GM19397 (cell line): Measurements from ENCODE around the gene ATG13.

Experiments used
- ATAC-seq: cut with Tn5 transposase; IDR thresholded peaks from one replicate; pipeline ENCODE4 v1.9.1; 2021; ENCODE audit warnings: mild to moderate bottlenecking, moderate library complexity; ENCODE audit not compliant: unreplicated experiment

The ATG13 gene

DNA sequence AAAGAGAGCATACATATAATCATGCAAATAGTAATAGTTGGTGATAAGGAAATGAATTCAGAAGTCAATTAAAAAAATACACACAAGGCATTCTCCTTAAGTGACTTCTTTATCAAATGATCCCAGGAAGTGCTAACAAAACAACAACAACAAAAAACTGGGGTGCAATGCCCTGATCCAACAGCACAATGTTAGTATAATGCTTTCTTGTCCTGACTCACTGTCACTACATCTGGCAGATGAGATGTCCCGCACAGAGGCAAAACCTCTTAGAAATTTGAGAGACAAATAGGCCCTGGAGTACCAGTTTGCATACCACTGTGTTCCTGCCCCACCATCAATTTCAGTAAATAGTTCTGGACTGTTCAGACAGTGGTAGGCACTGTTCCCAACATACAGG, 12.6 kb upstream of the ATG13 start:
- no peak for ATAC-seq

DNA sequence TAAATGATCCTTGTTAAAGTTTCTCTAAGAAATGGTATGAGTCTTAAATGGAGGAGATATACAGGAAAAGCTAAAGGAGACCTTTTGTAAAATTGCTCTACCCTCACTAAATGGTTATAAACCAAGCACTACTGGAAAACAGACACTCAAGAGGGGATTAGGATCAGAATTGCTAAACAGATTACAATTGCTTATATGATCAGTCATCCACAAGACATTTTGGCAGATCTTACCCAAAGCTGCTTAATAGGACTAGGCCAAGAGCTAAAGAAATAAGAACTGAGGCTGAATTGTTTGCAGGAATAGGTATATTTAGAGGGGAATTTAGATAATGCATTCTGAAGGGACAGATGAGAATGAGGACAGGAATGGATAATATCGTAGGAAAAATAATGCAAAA, 9.8 kb upstream of the ATG13 start:
- no peak for ATAC-seq

DNA sequence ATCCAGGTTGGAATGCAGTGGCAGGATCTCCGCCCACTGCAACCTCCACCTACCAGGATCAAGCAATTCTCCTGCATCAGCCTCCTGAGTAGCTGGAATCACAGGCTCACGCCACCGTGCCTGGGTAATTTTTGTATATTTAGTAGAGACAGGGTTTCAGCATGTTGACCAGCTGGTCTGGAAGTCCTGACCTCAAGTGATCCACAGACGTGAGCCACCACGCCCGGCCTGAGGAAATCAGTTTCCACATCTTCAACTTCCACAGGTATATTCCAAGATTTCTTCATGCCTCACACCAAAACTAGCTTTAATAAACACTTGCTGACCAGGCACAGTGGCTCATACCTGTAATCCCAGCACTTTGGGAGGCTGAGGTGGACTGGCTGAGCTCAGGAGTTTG, 8.0 kb upstream of the ATG13 start:
- no peak for ATAC-seq

DNA sequence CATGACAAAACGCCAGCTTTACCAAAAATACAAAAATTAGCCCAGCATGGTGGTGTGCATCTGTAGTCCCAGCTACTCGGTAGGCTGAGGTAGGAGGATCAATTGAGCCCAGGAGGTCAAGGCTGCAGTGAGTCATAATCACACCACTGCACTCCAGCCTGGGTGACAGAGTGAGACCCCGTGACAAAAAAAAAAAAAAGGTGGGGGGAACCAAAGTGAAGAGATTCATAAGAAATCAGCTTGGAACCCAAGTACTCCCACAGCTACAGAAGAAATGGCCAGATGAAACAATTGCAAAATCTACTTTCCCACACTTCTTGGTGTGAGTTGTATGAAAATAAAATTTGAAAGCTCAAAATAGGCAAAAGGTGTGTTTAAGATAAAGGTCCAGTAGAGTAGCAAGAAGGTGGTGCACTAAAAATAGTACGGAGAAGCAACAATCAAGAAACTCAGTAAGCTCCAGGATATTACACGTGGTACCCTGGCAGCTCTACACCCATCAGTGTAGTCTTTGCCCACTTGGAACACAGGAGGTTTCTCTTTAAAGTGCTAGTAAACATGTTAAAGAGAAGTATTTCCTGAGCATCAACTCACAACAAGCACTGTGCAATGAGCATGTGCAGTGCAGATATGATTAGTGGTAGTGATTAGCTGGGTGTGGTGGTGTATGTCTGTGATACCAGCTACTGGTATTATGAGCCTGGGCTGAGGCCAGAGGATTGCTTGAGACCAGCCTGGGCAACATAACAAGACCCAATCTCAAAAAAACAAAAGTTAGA, 5.6 kb upstream of the ATG13 start:
- no peak for ATAC-seq

DNA sequence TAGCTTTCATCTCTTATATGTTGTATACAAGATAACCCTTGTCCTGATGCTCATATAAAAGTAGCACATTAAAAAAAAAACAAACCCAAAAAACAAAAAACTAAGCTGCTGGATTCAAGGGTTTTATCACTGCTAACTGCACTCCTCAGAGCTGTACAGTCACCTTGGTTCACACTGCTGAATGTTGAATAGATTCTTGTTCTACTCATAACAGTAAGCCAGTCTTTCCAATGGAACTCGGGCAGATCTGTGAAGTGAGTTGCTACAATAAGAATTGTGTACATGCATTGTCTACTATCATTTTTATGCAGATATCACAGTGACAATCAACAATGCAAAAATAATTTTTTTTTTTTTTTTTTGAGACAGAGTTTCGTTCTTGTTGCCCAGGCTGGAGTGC, 5.0 kb upstream of the ATG13 start:
- ATAC-seq, result no peak

DNA sequence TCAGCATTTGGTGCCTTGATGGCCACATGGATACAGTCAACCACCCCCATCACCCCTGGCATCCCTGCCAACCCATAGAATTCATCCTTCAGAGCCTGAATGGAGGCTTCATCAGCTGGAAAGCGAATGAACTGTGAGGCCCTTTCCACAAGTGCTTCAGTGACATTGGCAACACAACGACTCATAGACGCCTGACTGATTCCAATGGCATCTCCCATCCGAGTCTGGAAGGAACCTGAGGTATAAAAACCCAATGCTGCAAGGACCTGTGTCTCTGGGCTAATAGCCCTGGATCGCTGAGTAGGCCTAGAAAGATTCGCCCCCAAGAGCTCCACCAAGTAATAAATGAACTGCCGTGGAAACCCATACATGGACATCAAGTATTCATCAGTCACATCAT, 1.6 kb upstream of the ATG13 start:
- no peak for ATAC-seq

DNA sequence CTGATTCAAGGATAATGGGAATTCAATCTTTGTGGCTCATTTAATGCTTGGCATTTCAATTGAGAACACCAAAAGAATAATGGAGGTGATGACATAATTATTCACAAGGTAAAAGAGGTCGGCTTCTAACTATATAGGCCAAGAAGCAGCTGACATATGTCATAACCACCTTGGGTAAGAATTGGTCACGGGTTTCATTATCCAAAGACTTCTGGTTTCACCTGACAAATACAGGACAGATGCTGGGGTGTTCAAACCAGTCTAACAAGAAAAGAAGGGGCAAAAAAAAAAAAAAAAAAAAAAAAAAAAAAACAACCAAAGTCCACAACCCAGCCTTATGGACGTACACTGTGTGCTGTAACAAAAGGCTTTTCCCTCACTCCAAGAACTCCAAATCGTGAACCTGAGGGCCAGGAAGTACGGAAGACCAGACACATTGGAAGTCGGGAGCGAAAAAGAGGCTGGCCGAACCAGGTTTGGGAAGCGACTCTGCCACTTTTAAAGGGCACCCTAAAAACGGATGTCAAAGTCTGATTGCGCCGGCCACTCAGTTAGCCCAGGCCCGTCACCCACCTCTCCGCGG, 711 bp upstream of the ATG13 start:
- no peak for ATAC-seq

DNA sequence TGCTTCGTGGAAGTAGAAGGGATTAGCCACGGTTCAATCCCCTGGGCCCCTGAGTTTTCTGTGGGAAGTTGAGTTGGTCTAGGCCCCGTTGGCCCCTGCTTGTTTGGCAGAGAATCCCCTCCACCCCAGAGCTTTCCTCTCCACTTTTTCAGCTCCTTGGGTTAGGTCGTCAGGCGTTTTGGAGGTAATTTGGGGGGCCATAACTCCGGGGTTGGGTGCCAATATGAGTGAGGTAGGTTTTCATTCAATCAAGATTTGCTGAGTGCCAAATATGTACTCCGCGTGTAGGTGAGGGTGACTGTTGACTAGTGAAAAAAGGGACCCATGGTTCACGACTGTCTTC, 590 bp downstream of the ATG13 start:
- no peak for ATAC-seq

DNA sequence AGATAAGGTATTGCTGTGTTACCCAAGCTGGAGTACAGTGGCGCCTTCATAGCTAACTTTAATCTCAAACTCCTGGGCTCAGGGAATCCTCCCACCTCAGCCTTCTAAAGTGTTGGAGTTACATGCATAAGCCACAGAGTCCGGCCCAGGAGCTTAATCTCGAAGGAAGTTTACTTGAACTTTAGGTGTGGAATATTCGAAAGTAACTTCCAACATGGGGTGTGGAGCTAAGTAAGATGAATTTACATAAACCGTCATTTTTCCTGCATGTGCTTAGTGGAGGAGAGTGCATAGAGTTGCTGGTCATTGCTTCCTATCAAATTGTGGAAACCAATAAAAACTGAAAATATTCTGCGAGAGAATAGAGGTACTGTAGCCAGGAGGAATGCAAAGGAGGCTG, 1.5 kb downstream of the ATG13 start:
- no peak for ATAC-seq

DNA sequence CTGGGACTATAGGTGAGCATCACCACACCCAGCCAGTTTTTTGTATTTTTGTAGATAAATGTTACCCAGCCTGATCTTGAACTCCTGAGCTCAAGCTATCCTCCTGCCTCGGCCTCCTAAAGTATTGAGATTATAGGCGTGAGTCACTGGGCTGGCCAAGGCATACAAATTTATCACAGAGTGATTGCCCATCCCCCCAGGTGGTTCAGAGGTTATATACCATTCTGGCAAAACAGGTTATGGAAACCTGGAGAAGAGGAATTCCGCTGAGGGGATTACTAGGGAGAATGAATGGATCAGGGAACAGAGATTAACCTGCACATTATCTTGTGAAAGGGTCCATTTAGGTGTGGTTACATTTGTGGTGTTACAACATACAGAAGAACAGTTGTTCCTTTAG, 8.1 kb downstream of the ATG13 start:
- no peak for ATAC-seq

DNA sequence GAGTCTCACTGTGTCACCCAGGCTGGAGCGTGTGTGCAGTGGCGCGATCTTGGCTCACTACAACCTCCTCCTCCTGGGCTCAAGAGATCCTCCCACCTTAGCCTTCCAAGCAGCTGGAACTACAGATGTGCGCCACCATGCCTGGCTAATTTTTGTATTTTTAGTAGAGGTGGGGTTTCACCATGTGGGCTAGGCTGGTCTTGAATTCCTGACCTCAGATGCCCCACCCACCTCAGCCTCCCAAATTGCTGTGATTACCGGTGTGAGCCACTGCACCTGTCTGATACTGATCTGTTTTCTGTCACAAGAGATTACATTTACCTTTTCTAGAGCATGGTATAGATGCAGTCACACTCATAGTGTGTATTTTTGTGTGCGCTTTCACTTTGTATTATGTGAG, 11.6 kb downstream of the ATG13 start:
- no peak for ATAC-seq

DNA sequence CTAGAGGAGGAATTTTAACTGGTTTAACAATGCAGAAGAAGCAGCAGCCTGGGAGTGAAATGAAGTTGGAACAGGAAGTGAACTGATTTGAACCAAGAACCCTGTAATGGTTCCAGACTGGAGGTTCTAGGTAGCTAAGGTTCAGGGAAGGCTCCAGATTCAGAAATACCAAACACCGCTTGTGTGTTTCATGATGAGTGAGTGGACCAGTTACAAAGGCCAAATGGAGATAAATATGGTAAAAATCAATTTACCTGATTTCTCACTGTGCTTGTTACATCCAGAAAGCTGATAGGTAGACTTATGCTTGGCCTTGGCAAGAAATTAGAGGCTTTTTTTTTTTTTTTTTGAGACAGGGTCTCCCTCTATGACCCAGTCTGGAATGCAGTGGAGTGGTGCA, 12.9 kb downstream of the ATG13 start:
- ATAC-seq, result no peak

DNA sequence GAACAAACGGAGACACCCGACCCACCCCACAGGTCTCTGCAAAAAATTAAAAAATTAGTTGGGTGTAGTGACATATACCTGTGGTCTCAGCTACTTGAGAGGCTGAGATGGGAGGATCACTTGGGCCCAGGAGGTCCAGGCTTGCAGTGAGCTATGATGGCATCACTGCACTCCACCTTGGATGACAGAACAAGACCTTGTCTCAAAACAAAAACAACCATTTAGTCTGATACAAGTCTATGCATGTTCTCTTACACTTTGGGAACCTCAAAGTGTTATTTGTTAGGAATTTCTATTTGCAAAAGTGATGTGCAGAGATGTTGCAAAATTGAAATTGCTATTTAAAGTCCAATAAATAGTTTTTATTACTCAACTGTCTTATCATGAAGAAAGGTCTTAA, 14.3 kb downstream of the ATG13 start:
- ATAC-seq, result no peak

DNA sequence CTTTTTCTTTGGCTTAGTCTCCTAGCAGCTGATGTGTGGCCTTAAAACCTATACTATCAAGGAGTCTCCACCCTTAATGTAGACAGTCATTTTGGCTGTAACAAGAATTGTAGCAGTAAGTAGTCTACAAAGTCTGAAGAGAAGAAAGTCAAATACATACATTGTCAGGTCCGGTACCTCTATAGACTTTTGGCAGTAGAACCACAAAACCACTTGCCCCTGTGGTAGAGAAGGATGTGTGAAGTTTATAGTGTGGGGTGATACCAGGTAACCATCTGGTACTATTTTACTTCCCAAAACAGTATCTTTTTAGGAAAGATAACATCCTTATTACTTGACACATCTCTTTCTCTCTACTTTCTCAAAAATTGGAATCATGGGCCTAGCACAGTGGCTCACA, 15.1 kb downstream of the ATG13 start:
- ATAC-seq, result no peak

DNA sequence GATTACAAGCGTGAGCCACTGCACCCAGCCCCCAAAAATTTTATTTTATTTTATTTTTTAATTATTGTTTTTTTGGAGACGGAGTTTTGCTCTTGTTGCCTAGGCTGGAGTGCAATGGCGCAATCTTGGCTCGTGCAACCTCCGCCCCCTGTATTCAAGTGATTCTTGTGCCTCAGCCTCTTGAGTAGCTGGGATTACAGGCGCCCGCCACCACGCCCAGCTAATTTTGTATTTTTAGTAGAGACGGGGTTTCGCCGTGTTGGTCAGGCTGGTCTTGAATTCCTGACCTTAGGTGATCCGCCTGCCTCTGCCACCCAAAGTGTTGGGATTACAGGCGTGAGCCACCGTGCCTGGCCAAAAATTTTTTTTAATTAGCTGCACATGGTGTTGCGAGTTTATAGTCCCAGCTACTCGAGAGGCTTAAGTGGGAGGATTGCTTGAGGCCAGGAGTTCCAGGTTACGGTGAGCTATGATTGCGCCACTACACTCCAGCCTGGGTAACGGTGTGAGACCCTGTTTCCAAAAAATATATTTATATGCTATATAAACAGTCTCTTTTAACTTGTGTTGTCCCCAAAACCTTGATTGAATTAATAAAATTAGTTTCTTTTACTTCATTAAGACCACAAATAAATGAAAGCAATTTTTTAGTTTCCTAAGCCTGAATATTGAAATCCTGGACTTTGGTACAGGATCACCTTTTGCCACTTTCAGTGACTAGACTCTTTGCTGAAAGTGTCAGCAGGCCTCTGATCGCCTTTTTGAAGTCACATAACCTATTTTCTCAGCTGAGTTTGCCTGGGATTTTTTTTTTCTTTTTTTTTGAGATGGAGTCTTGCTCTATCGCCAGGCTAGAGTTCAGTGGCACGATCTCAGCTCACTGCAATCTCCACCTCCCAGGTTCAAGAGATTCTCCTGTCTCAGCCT, 16.2 kb downstream of the ATG13 start:
- no peak for ATAC-seq

DNA sequence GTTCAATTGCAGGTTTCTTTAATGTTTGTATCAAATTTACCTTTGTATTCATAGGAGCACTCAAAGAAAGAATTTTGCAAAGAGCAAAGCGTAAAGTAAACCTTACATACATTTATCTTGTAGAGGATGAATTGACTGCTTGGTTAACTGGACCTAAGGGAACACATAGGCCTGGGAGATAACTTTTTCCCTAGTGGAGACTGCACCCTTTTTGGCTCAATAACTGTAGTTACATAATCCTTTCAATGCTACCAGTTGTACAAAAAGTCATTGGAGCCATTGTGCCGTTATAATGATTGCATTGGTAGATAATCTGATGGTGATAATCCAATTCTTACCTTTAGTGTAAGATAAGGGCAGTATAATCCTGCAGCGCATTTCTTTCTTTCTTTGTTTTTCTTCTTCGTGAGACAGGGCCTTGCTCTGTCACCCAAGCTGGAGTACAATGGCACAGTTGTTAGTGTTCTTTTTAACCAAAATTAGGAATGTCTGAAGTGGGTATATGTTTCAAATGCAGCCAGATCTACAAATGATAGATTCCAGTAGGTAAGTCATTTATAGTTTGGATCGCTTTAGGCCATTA, 18.3 kb downstream of the ATG13 start:
- no peak for ATAC-seq

DNA sequence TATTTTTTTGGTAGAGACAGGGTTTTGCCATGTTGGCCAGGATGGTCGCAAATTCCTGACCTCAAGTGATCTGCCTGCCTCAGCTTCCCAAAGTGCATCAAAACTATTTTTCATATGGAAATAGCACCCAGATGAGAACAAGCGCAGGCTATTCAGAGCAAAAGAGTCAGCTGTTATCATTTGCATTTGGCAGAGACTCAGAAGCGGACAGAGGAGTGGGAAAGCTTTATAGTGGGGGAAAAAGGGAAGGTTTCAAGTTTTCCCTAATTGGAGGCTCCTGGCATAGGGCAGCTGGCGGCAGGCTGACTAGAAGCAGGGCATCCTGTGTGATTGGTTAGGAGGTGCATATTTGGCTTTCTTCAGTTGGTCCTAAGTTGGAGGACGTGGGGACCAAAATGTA, 20.2 kb downstream of the ATG13 start:
- no peak for ATAC-seq

DNA sequence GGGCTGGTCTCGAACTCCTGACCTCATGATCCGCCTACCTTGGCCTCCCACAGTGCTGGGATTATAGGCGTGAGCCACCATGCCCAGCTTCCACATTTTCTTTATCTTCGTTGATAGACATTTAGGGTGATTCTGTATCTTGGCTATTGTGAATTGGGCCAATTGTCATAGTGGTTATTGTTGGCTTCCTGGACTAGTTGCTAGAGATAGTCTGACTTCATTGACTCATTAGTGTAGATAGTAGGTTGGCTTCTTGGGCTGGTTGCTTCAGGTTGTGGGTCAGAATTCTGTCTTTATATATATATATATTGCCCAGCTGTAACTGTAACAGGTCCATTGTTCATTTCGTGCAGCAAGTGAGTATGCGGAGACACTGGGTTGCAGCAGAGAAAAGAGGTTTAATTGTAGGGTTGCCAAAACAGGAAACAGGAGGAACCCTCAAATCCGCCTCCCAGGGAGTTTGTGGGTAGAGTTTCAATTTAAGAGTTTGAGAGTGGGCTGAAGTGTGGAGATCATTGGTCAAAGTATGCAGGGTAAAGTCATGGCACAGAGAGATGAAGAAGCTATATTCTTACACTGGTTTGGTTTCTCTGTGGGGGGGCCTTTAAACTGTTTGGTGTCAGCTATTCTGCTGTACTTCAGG, 22.0 kb downstream of the ATG13 start:
- ATAC-seq, result no peak

DNA sequence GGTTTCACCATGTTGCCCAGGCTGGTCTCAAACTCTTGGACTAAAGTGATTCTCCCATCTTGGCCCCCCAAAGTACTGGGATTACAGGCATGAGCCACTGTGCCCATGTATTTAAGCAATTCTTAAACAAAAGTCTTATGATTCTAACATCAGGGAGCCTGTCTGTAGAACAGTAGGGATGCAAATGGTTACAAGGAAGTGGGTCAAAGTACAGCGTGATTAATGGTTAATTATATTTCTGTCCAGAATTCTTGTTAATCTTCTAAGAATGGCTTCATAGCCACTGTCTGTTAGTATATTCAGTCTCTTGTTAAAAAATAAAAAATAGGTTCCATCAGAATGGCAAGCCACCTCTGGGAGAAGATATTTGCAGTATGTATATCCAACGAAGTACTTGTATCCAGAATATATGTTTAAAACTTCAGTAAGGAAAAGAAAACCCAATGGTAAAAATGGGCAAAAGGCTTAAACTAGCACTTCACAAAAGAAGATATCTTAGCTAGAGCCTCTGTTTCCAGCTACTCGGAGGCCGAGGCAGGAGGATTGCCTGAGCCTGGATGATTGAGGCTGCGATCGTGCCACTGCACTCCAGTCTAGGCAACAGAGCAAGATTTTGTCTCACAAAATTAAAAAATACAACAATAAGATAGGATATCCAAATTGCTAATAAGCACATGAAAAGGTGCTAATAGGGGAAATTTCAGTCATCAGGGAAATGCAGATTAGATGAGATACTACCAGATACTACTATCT, 22.9 kb downstream of the ATG13 start:
- ATAC-seq, result no peak

DNA sequence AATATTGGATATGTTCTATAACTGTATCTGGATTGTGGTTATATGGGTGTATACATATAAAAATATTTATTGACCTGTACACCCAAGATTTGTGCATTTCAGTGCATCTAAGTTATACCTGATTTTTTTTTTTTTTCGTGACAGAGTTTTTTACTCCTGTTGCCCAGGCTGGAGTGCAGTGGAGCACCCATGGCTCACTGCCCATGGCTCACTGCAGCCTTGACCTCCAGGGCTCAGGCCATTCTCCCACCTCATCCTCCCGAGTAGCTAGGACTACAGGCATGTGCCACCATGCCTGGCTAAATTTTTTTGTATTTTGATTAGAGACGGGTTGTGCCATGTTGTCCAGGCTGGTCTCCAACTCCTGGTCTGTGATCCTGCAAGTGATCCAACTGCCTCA, 24.3 kb downstream of the ATG13 start:
- ATAC-seq, result no peak
